HuH-7 (cell line): ENCODE measurements around the gene TBC1D22A.

ENCODE experiments used
- DNase-seq: peaks from one replicate; pipeline ENCODE4 v3.0.0; 2011; ENCODE audit warnings: low spot score

Gene TBC1D22A

DNA sequence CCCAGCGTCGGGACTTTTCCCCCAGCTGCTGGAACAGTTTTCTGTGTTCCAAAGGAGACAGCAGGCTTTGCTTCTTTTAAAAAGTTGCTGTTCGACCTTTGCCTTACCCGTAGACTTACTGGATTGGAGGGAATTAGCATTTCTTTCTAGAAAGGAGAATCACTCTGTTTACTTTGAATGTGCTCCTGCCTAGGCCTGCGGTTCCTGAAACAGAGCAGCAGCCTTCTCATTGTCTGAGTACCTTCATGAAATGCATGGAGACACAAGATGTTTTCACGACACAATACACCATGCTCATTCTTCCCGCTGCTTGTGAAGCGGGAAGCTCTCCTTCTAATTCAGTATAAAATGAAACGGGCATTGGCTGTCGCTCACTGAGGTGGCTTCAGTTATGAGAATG, 196.2 kb downstream of the TBC1D22A start:
- DNase-seq: no peak

- DNase-seq: no peak
These were observed 196.9 kb downstream of the TBC1D22A start for GRCh38 chr22:46959369-46959768.

- no peak for DNase-seq
These were observed 199.3 kb downstream of the TBC1D22A start for GRCh38 chr22:46961591-46962295.

DNA sequence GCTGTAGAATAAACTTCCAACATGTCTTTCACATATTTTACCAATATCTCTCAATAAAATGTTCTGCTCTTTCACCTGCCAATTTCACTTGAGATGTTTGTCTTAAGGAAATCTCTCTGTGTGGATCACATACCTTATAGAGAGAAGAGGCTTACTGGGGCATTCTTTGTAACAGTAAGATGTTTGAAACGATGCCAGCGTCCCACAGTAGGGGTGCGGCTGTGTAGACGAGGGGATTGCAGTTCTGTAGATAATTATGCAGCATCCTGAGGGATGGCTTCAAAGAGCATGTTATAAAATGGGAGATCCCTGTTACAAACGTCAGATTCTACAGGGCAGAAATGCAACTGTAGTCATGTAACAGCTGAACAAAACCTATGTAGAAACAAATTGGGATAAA, 200.0 kb downstream of the TBC1D22A start:
- DNase-seq: no peak

DNA sequence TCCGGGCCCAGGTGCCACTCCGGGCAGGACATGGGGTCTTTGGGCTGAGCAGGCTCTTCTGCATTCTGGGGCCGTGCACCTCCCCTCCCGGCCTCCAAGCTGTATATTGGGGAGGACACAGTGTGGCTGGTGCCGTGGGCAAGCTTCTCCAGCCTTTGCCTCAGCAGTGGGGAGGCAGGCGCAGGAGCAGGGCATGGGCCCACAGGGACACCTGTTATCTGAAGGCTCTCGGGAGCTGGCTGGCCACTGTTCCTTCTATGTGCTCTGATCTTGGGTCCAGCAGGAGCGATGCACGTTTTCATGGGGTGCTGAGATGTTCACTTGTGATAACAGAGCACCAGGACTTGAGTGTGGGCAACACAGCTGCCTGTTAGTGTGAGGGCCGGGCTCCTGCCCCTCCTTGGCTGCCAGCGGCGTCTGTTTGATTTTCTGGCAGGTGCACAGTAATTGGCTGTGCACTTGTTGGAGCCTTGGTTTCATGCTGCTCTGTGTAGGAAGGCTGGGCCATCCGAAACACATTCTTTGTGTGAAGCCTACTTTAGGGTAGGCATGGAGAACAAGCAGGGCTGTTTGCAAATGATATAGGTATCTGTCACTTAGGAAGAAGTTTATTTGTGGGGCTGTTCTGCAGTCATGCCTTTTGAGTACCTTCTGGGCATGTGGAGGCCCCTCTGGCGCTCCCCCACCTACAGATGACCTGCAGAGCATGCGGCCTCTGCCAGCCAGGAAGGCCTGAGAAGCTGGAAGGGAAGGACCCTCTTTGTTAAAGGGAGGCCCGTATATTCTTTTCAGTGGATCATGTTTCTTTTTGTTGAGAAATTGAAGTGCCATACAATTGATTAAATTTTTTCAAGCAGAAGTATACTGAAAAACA, 201.5 kb downstream of the TBC1D22A start:
- DNase-seq: no peak

DNA sequence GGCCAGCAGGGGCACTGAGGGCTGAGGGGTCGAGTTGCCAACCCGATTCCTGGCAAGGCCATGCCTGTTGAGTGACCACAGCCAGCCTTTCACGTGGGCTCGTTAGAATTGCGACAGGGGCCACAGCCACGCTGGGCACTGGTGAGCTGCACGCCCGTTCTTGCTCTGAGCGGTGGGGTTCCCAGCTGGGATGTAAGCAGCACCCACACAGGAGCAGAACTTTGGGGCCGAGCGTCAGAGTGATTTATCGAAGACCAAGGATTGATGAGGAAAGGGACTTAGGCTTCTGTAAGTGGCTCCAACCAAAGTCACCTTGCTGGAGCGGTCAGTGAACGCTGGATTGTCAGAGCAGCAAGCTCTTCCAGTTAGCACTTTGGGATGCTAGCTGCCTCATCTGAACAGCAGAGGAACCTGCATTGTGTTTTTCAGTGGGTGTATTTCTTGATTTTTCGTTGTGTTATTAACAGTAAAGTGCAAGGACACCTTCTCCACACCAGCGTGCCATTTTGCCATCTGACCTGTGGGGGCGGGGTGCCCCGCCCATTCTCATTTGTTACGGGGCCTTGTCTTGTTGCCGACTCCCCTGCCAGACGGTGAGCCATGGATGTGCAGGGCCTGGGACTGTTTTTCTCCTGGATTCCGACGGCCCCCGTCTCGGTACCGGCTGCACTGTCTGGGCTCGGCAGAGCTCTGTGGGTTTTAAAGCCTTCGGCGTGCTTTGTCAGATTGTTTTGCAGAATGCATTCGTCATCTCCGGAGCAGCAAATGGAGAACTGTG, 202.5 kb downstream of the TBC1D22A start:
- DNase-seq: no peak

DNA sequence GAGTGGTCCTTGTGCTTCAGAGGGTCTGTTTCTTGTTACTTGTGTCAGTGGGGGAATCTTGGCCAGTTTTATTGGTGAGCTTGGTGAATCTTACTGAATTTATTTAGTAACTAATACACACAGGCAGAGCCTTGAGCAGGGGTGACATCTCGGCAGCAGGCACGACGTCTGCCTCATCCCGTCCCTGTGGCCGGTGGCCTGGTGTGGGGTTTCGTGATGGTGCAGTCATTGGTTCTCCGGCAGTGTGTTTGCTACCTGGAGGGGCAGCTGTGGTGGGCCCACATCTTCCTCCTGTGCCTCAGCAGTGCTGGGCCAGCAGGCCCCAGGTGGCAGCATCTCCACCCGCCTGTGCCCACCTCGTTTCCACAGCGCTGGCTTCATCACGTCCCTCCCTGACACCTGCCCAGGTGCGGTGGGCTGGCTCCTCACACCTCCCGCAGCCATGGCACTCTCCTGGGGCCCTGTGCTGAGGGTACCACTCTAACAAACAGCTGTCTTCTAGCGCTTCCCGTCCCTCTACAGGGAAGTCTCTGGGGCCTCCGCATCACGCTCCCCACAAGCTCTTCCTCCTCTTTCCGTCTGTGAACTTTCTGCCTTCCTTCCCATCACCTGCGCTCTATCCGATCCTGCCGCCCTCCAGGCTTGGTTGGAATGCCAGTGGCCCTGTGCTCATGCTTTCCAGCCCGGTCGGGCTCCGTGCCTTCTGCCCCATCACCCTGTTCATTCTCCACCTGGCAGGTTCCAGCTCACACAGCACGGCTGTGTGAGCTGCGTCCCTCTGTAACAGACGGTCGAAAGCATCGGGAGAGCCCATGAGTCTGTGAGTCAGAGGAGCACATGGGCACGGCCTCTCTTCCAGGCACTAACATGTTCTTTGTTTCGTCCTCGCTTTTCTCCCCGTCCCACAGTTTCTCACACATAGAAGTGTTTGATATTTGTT, 203.4 kb downstream of the TBC1D22A start:
- DNase-seq: no peak

- DNase-seq: no peak
These were observed 204.0 kb downstream of the TBC1D22A start for GRCh38 chr22:46966495-46966845.

DNA sequence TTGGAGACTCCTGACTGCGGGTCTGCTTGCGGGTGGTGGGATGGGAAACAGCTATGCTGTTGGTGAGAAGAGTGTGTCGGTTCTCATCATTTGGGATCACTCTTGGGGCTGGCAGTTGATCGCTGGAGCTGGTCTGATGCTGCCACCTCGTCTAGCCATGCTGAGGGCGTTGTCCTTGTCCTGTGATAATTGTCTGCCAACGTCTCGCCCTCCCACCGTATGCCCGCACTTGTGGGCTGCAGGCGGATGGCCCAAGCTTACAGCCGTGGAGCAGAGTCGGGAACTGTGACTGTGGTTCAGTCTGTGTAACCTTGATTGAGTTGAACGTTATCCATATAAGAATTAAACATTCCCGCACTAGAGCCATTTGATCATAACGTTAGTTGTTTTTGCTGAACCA, 204.4 kb downstream of the TBC1D22A start:
- no peak for DNase-seq

GRCh38 chr22:46967445-46968358, 205.3 kb downstream of the TBC1D22A start:
- no peak for DNase-seq

DNA sequence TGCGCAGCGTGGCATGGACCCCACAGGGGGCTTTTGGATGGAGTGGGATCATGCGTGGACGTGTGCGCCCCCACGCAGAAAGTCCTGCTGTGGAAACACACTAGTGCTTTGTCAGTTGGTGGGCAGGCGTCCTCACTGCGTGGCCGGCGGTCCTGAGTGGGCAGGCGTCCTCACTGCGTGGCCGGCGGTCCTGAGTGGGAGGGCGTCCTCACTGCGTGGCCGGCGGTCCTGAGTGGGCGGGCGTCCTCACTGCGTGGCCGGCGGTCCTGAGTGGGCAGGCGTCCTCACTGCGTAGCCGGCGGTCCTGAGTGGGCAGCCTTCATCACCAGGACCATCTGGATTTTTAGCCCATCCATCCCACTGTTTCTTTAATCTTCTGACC, 205.9 kb downstream of the TBC1D22A start:
- no peak for DNase-seq

DNA sequence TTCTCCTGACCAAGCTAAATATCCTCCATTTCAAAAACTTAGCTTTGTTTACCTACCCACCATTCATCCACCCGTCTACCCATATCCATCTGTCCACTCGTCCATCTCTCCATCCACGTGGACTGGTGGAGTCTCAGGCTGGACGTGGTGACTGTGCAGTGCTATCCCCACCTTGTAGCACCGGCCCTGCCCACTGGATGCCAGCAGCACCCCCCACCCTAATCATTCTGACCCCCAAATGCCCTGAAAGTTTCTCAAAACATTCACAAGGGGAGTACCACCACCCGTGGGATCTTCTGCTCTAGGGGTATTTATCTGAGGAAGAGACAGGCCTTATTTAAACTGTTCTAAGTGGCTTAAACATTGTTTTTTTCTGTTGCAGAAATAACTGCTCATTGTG, 206.4 kb downstream of the TBC1D22A start:
- DNase-seq: no peak

- no peak for DNase-seq
These were observed 207.0 kb downstream of the TBC1D22A start for GRCh38 chr22:46969491-46969890.

- no peak for DNase-seq
These were observed 207.5 kb downstream of the TBC1D22A start for GRCh38 chr22:46969961-46970360.

- no peak for DNase-seq
These were observed 208.1 kb downstream of the TBC1D22A start for GRCh38 chr22:46970411-46971098.

DNA sequence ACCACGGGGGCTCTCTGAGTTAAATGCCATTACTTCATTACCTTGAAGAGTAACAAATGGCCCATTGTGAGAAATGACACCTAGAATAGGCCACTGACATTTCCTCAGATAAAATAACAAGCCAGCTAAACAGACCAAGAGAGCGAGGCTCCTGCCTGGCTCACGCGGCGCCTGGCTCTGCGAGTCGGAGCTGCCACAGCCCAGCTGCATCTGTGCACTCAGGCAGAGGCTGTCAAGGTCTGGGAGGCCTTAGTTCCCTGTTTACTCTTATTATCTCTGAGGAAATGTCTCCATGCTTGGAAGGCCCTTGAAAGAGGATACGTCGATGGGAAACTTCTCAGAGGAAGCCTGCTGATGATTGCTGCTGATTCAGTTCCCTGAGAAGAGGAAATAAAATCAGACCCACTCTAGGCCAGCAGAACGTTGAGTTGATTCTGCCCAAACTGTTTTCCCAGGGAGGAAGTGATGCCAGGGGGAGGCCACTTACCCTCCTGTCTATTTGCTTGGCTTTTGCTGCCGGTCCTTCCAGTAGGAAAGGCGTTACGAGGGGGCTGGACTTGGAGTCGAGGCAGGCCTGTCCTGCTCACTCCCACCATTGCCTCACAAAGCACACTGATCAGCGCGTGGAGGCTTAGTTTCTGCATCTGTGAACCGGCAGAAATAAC, 208.8 kb downstream of the TBC1D22A start:
- no peak for DNase-seq

- no peak for DNase-seq
These were observed 209.3 kb downstream of the TBC1D22A start for GRCh38 chr22:46971764-46972125.

- DNase-seq: no peak
These were observed 209.8 kb downstream of the TBC1D22A start for GRCh38 chr22:46972256-46972655.
